T follicular helper cell (primary cell): ENCODE measurements around the gene SYNPR.
"Not testable (repeated sequence)": the region's sequence is repeated elsewhere in the genome, so short reads cannot be mapped to it uniquely, and the experiment has no call there.

Source experiments
- DNase-seq: peaks from one replicate; pipeline ENCODE4 v3.0.0-alpha.2; 2020; ENCODE audit warnings: low read depth
- total RNA-seq, 2 experiments: gene quantifications; one replicate each; lab custom pipeline; 2026; lab: John Stamatoyannopoulos, UW

The SYNPR gene
- 0 reads per million in 2 experiments for total RNA-seq

DNA sequence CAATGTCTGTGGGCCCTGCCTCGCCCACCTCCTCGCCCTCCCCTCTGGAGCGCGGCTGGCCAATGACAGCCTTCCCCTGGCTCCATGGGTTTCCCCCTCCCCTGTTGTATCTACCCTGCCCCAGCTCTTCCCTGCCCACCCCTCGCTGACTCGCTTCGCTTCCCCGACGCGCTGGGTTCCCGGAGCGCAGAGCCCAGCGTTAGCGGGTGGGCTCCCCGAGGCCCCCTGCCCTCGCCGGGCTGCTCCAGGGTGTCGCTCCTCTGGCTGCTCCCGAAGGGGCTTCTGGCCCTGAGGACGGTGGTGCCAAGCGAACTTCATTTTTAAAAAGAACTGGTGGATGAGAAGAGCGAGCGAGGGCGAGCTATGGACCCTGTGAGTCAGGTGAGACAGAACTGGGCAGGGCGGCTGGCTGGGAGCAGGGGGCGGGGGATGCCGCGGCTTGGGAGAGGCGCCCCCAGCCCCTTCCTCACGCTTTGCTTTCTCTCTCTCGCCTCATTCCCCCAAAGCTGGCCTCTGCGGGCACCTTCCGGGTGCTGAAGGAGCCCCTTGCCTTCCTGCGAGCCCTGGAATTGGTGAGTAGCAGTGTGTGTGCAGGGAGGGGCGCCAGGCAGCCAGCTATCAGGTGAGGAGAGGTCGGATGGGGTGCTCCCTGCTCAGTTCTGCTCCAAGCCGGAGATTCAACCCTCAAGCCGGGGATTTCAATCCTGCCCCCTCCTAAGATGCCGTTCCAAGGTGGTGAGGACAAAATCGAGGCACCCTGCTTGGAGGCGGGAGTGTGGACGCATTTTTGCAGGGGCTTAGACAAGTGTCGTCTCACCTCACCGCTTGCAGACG is at the start of gene SYNPR:
SYNPR (plus strand) TSS at position 138 of the 834 bp plus-strand sequence.
- DNase-seq: no peak

DNA sequence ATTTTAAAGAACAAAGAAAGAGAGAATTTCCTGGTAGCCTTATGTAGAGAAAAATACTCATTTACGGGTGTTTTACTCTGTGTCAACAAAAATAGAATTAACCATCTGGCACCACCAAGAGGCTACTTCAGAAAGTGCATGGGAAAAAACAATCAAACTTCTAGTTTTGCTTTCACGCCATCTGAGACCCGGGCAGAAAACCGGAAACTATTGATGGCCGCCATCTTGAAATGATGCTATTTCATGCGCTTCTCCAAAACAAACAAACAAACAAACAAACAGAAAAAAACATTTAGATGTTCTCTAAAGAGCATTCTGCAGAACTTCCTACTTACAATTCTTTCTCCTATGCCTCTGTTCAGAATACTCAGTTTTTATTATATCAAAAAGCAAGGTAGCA is 49.4 kb upstream of the SYNPR start:
- no peak for DNase-seq

DNA sequence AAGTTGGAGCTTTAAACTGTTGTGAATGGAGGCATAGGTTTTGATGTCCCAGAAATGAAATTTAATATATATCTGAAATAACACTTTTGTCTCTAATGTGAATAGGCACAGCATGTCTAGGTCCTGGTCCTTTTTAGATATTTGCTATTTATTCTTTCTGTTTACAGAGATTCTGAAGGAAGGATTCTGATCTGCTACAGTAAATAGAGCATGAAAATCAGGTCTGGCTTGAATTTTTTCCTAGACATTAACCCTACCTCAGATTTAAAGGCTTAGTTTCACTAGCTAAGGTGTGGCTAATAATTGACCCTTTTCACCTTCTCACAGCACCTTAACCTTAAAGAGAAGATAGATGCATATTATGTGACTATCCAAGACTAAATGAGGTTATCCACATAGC is 48.0 kb upstream of the SYNPR start:
- no peak for DNase-seq

DNA sequence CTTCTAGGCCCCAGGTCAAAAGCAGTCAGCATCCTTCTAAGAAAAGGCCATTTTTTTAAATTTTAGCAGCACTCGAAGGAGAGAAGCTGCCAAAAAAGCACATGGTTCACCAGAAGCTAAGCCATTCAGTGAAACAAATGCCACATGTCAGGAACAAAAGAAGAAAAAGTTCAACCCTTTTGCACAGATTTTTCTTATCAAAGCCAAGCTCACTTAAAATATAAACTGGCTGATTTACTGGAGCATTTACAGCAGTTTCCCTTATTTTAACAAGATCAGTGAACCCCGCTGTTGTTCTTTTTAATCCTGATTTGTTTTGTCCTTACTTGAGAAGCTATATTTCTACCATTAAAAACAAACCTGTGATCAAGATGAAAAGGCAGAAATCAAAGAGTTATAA is 46.5 kb upstream of the SYNPR start:
- no peak for DNase-seq

DNA sequence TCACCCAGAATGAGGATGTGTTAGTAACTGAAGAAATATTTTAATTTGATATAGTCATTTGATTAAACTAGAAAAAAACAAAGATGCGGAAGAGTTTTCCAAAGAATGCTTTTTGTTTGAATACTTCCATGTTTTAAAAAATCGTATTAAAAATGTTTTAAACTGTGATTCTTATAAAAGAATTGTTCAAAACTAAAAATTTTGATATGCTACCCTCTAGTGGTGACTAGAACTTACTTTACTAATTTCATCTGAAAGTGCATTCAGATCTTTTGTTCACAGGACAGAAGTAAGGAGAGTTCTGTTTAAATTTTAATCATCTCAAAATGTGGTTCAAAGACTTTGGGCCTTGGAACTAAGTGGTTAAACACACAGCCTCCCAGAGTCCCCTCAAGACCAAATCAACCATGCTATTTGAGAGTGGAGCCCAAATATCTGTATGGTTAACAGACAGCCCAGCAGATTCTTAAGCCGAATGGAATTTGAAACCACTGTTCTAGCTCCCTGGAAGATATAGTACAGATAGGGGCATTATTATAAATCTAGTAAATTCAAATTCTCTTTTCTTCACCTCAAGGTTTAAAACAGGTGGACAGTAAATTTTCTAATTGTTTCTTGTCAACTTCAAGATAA is 45.2 kb upstream of the SYNPR start:
- no peak for DNase-seq

DNA sequence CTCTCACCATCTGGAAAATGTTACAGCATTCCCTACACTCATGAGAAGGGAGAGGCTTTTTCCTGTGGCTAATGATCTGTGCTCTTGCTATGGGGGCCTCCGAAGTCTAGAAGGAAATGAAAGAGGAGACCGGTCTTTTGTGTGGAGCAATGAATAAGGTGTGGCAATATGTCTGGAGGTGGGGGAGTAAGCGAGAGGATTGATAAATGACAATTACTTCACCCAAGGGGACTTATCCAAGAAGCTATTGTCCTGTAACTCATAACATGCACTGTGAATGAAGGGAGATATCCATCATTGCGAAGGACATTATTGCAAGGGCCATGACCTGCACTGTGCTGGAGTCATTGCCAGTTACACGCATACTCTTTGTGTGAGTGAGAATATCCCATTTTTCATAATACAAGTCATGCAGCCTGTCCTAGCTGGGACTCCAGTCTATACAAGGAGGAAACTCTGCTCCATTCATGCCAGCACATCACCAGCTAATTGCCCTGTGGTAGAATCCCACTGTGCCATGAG is 37.7 kb upstream of the SYNPR start:
- DNase-seq: no peak

DNA sequence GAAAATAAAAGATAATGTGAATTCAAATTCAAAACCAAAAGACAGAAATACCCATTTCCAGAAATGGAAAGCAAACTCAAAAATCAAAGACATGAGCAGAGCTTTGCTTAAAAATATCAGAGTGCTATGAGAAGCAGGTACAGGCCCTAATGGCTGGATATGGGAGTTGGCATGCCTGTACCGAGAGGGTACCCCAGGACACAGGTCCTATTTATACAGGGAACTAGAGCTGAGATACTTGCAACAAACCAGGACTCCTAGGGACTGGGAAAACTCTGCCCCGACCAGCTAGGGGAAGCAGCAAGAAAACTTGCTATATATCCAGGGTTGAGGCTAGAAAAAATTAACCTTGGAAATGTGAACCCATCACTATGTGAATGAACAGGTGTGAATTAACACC is 36.0 kb upstream of the SYNPR start:
- no peak for DNase-seq

DNA sequence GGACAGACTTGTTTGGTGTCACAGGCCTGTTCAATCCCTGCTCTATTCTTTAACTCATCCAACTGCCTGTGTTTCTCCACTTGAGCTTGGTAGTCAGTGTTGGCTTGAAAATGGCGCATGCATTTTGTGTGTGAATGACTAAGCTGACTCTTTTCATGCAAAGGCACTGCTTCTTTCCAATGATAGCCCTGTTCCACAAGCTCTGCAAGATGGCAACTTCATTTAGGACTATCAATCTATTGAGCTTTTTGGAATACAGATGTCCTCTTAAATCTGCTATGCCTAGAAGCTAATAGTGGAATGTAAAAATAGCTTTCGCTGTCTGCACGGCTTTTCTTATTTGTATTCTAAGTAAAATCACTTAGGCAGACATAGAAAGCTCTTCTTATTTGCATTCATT is 33.6 kb upstream of the SYNPR start:
- DNase-seq: no peak

DNA sequence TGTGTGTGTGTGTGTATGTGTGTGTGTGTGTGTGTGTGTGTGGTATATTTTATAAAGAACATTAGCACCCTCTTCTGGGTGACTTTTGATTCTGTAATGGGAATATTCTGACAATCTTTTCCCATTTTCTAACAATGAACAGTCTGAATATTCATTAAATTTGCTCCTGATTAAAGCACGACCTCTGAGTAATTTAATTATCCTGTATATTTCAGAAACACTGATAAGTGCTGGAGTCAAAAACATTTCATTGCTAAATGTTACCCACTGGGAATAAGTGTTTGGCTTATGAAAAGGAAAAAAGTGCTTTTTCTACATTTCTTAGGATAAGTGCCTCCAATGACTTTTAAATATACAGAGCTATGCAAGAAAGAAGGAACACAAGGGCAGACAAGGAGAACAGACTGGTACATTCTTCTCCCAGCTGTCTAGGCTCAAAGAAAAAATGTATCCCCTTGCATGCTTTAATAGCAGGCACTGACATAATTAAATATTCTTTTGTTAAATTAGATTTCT is 32.3 kb upstream of the SYNPR start:
- DNase-seq: no peak

DNA sequence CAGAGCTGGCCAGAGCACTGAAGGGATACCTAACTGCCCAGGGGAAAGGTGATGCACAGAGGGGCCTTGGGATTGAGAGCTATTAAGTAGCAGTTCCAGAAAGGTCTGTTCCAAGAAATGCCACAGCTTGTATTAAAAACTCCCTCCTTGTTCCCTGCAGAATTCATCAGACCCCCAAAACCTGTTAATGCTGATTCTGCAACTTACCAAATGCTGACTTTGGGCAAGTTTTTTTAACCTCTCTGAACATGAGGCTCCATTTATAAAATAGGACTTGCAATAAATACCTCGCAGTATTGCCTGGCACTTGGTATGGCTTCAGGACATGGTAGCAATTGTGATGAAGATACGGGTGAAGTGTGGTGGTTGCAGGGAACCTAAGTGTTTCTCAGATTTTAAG is 30.1 kb upstream of the SYNPR start:
- DNase-seq: no peak

DNA sequence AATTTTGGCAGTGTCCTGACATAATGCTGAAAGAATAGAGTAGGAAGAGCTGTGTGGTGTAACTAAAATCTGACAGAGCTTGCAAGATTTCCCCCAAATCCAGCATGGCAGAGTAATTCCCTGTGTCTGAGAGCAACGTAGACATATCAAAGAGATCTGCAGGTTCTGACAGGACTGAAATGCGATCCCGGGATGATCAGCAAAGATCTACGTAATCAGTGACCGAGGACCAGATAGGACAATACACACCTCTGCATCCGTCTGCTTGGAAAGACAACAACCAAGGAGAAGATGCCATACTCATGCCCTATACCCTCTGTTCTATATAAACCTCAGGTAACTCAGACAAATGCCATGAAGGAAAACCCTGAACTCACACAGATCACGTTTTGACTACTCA is 26.6 kb upstream of the SYNPR start:
- no peak for DNase-seq

DNA sequence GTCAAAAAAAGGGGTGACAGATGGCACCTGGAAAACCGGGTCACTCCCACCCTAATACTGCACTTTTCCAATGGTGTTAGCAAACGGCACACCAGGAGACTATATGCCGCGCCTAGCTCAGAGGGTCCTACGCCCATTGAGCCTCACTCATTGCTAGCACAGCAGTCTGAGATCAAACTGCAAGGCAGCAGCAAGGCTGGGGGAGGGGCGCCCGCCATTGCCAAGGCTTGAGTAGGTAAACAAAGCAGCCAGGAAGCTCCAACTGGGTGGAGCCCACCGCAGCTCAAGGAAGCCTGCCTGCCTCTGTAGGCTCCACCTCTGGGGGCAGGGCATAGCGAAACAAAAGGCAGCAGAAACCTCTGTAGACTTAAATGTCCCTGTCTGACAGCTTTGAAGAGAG is 22.3 kb upstream of the SYNPR start:
- DNase-seq: not testable (repeated sequence)

DNA sequence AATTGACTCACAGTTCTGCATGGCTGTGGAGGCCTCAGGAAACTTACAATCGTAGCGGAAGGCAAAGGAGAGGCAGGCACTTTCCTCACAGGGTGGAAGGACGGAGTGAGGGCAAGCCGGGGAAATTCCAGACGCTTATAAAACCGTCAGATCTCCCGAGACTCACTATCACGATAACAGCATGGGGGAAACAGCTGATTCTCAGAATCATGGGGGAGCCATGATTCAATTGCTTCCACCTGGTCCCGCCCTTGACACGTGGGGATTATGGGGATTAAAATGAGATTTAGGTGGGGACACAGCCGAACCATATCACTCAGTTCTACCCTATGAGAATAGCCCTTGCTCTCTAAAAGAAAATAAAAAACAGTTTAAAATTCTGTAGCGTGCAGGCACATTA is 13.4 kb upstream of the SYNPR start:
- DNase-seq: no peak

DNA sequence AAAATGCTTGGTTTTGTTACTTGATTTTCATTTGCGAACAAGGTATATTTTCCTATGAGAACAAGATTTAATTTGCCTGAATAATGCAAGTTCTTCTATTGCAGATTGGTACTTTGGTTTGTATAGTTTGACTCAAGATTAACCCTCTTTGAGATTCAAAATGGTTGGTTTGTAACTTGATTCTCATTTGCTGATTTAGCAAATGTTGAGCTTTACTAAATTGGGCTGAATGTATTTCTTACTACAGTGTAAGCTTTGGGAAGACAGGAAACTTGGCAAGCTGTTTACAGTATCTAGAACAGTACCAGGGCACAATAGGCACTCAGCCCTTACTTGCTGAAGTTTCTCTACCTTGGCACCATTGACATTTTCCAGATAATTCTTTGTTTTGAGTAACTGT is 3.7 kb upstream of the SYNPR start:
- DNase-seq: no peak

DNA sequence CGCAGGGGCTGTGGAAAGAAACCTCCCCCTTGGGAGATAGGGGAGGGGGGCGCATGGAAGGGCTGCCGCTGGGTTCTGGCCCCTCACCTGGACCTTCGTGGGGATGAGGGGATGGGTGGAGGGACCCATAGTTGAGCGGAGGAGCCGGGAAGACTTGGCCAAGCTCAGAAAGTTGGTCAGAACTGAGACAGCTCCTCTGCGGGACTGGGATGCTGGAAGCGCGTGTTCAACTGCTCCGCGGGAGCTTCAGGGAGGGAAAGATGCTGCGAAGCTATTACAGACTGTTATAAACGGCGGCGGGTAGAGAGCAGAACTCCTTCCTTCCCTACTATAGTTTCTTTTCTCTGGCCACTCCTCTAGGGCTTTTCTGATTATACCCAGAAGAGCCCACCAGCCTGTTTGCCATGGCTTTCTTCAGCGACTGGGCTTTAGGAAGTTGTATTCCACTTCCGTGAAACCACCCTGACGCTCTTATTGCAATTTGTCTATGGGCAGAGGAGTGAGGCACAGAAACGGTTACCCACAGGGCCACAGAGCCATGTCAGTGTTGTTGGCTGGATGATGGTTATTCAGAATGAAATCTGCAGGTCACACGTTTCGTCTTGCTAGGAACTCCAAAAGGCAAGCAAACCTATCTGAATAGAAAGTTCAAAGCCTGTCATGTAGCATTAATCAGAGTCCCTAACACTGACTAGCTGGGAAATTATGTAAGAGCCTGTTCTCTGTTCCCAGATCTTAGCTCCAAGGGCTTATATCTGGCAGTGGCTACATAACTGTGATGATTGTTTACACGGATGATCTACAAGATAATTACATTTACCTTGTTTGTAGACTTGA is 1.1 kb downstream of the SYNPR start:
- no peak for DNase-seq

DNA sequence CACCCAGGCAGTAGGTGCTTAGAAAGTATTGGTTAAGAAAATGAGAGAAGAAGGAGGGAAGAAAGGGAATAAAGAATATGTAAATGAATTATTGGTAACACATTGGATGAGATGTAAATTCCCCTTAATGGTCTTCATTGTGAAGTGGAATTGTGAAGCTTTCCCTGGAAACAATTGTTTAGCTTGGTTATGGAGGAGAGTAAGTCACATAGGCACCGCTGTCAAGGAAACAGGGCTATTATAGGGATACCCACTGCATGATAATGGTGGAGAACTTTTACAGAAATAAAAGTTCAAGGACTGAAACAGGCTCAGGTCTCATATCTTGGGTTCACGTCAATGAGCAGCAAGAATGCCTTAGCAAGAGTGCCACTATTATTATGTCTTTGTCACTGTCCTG is 9.5 kb downstream of the SYNPR start:
- no peak for DNase-seq

DNA sequence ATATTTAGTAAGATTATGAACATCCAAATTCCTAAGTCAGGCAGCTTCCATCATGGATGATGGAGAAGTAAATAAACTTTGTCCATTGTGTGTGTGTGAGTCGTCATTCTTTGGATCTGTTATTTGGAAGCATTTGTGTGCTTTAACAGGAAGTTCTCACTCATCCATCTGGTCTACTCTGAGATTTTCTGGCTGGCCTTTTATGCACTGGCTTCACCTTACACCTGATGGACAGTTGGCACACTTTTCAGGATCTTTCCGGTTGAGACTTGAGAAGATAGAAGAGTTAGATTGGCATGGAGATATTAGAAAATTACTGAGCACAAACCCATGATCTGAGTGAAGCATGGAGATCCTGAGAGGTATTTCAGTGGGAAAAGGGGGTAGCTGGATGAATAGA is 12.6 kb downstream of the SYNPR start:
- DNase-seq: no peak

DNA sequence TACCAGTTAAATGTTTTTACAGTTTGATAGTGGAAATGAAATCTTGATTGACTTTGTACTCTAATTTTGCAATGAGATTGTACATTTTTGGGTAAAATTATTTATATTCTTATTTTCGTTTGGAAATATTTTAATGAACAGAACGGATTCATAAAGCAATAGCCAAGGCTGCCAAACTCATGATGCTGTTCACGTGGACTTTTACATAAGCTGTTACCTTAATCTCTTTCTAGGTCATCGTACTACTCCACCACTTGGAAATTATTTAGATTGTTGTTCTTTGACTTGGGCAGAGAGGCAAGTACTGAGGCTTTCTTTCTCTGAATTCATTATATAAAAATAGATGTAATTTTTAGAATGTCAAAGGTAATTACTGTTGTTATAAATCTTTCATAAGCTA is 16.2 kb downstream of the SYNPR start:
- DNase-seq: no peak

DNA sequence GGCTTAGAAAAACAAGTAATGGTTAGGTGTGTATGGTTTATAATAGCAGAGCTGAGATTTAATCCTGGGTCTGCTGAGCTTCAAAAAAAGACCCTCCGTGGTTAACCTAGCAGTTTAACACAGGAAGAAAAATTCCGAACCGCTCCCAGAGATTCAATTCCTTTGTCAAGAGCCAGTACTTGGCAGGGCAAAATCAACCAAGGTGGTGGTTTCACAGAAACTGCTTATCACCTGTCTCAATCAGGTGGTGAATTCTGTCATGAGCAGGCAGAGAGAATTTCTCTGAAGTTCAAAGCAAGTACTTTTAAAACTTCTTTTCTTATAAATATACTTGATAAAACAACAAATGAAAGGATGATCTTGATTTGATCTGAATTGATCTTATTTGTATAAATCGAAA is 17.2 kb downstream of the SYNPR start:
- no peak for DNase-seq

DNA sequence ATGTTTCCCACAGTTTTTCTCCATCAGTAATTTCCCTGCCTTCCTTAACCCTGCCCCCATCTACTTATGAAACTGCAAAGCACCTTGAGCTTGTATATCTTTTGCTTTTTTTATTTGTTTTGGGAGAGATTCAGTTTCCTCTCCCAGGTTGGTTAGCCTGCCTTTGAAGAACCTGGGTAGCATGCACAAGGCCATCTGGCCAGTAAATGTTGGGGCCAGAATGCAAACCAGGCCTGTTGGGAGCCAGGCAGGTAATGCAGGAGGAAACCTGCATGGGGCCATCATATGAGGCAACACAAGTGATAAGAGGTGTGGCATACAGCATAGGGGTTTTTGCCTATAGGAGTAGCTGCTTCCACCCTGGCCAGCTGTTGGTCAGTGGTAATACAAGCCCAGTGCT is 17.7 kb downstream of the SYNPR start:
- DNase-seq: no peak

DNA sequence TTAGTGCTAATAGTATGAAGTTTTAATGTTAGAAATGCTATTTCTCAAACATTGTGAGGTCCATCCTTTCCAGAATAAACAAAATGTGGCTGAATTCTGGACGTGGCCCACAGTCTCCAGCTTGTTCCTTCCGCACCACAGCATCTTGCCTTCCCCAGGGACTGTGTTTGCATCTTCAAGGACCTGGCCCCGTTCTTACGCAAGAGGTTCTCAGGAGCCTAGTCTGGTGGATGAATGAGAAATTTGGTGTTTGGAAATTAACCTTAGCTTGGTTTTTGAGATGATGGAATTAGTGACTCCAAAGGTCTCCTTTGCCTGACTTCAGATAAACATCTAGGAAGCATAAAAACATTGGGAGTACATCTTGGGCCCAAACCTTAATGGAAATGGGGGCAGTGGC is 18.1 kb downstream of the SYNPR start:
- no peak for DNase-seq

DNA sequence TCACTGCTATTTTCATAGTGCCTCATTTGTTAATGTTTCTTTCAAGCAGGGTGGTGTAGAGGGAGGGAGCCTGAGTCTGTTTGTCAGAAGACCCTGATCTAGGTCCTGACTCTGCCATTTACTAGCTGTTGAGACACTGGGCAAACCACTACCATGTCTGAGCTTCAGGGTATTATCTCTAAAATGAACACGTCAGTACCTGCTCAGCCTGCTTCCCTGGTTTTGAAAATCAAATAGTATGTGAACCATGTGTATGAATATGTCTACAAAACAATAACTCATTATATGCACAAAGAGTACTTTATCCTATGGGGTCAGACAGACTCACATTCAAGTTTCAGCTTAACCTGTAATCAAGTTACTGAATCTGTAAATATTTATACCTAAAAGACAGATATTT is 25.1 kb downstream of the SYNPR start:
- no peak for DNase-seq
